HG03280 (cell line): ENCODE results near the gene FOXD3.

Experiments
- ATAC-seq: cut with Tn5 transposase; IDR thresholded peaks from one replicate; pipeline ENCODE4 v1.9.1; 2021; ENCODE audit warnings: mild to moderate bottlenecking, moderate library complexity; ENCODE audit not compliant: unreplicated experiment

FOXD3 gene

GRCh38 chr1:63320022-63320721 lies 2.2 kb upstream of the FOXD3 start:
- no peak for ATAC-seq

- no peak for ATAC-seq
These were observed 1.1 kb upstream of the FOXD3 start for GRCh38 chr1:63321066-63321784.

GRCh38 chr1:63321785-63322113 lies 618 bp upstream of the FOXD3 start:
- ATAC-seq = no peak

GRCh38 chr1:63322944-63323864 lies 837 bp downstream of the FOXD3 start:
- ATAC-seq = no peak

- ATAC-seq = no peak
These were observed 1.8 kb downstream of the FOXD3 start for GRCh38 chr1:63323865-63324778.

GRCh38 chr1:63324779-63325119 lies 2.4 kb downstream of the FOXD3 start:
- ATAC-seq = no peak

- no peak for ATAC-seq
These were observed 3.1 kb downstream of the FOXD3 start for GRCh38 chr1:63325279-63325985.

GRCh38 chr1:63326106-63326472 lies 3.7 kb downstream of the FOXD3 start:
- ATAC-seq = no peak

GRCh38 chr1:63326473-63327380 lies 4.4 kb downstream of the FOXD3 start:
- no peak for ATAC-seq

- ATAC-seq = no peak
These were observed 5.2 kb downstream of the FOXD3 start for GRCh38 chr1:63327417-63328054.

GRCh38 chr1:63328122-63328521 lies 5.8 kb downstream of the FOXD3 start:
- no peak for ATAC-seq

- ATAC-seq = no peak
These were observed 6.4 kb downstream of the FOXD3 start for GRCh38 chr1:63328781-63329180.

GRCh38 chr1:63329621-63330330 lies 7.4 kb downstream of the FOXD3 start:
- no peak for ATAC-seq

- no peak for ATAC-seq
These were observed 8.1 kb downstream of the FOXD3 start for GRCh38 chr1:63330331-63330916.

- no peak for ATAC-seq
These were observed 20.0 kb downstream of the FOXD3 start for GRCh38 chr1:63342402-63342801.

GRCh38 chr1:63343922-63344321 lies 21.6 kb downstream of the FOXD3 start:
- no peak for ATAC-seq

GRCh38 chr1:63350320-63350719 lies 28.0 kb downstream of the FOXD3 start:
- no peak for ATAC-seq

GRCh38 chr1:63352736-63353135 lies 30.4 kb downstream of the FOXD3 start:
- no peak for ATAC-seq
